Trophoblast cell (in vitro differentiated cells and primary cell): ENCODE data around the gene PIP4K2C.

ENCODE experiments used
- DNase-seq, 2 donors: peaks; one replicate each; pipeline ENCODE4 v3.0.0-alpha.2; 2016
- H2AFZ ChIP-seq: 2 replicates; pipeline ENCODE4 v1.6.1; 2013; ENCODE audit warnings: low read length, moderate library complexity, mild to moderate bottlenecking; ENCODE audit not compliant: insufficient read depth, poor library complexity
- H2AK5ac ChIP-seq: 2 replicates; pipeline ENCODE4 v1.6.1; 2013; ENCODE audit warnings: mild to moderate bottlenecking, low read length
- H2BK120ac ChIP-seq: 2 replicates; pipeline ENCODE4 v1.6.1; 2013; ENCODE audit warnings: low read length, mild to moderate bottlenecking, moderate library complexity; ENCODE audit not compliant: insufficient read depth, poor library complexity
- H2BK12ac ChIP-seq: 2 replicates; pipeline ENCODE4 v1.6.1; 2013; ENCODE audit warnings: mild to moderate bottlenecking, low read length, moderate library complexity
- H2BK5ac ChIP-seq: 2 replicates; pipeline ENCODE4 v1.6.1; 2013; ENCODE audit warnings: low read length, low read depth, moderate library complexity, mild to moderate bottlenecking; ENCODE audit not compliant: poor library complexity
- H3K14ac ChIP-seq: 2 replicates; pipeline ENCODE4 v1.6.1; 2013; ENCODE audit warnings: mild to moderate bottlenecking, low read length
- H3K18ac ChIP-seq: 2 replicates; pipeline ENCODE4 v1.6.1; 2013; ENCODE audit warnings: mild to moderate bottlenecking, low read length
- H3K23ac ChIP-seq: 2 replicates; pipeline ENCODE4 v1.6.1; 2013; ENCODE audit warnings: low read length
- H3K27ac ChIP-seq: 2 replicates; pipeline ENCODE4 v1.5.1; 2013; ENCODE audit warnings: low read depth, mild to moderate bottlenecking, inconsistent platforms, low read length, moderate library complexity
- H3K27me3 ChIP-seq: 2 replicates; pipeline ENCODE4 v1.6.1; 2013; ENCODE audit warnings: inconsistent platforms, mild to moderate bottlenecking, low read length, moderate library complexity; ENCODE audit not compliant: insufficient read depth
- H3K36me3 ChIP-seq, 2 experiments: 1 replicate in 1 of 2; 2 replicates in 1 of 2; pipeline ENCODE4 v1.6.1; 2013; ENCODE audit warnings: low read length in 2 of 2, mild to moderate bottlenecking in 2 of 2, moderate library complexity in 1 of 2; ENCODE audit not compliant: insufficient read depth in 2 of 2, control insufficient read depth in 1 of 2
- H3K4ac ChIP-seq: 2 replicates; pipeline ENCODE4 v1.6.1; 2013; ENCODE audit warnings: low read depth, mild to moderate bottlenecking, low read length, moderate library complexity
- H3K4me1 ChIP-seq, 2 experiments: 1 replicate in 1 of 2; 2 replicates in 1 of 2; pipeline ENCODE4 v1.6.1; 2013; ENCODE audit warnings: low read length in 2 of 2, mild to moderate bottlenecking in 2 of 2, moderate library complexity in 1 of 2; ENCODE audit not compliant: insufficient read depth in 2 of 2, control insufficient read depth in 1 of 2
- H3K4me2 ChIP-seq: 2 replicates; pipeline ENCODE4 v1.6.1; 2013; ENCODE audit warnings: inconsistent platforms, mild to moderate bottlenecking, low read length, moderate library complexity
- H3K4me3 ChIP-seq: 2 replicates; pipeline ENCODE4 v1.5.1; 2013; ENCODE audit warnings: mild to moderate bottlenecking, low read depth, low read length, inconsistent platforms
- H3K79me1 ChIP-seq: one replicate; pipeline ENCODE4 v1.6.1; 2013; ENCODE audit warnings: low read length
- H3K79me2 ChIP-seq: 2 replicates; pipeline ENCODE4 v1.6.1; 2013; ENCODE audit warnings: low read length, mild to moderate bottlenecking; ENCODE audit not compliant: control insufficient read depth, insufficient read depth, poor library complexity
- H3K9ac ChIP-seq: 2 replicates; pipeline ENCODE4 v1.6.1; 2013; ENCODE audit warnings: mild to moderate bottlenecking, low read length
- H3K9me3 ChIP-seq: 2 replicates; pipeline ENCODE4 v1.6.1; 2013; ENCODE audit warnings: low read depth, mild to moderate bottlenecking, control low read depth, inconsistent platforms, low read length; ENCODE audit not compliant: insufficient read depth
- H4K12ac ChIP-seq: 2 replicates; pipeline ENCODE4 v1.6.1; 2013; ENCODE audit warnings: low read depth, mild to moderate bottlenecking, low read length, moderate library complexity
- H4K8ac ChIP-seq: 2 replicates; pipeline ENCODE4 v1.6.1; 2013; ENCODE audit warnings: low read depth, mild to moderate bottlenecking, low read length, moderate library complexity
- H4K91ac ChIP-seq: one replicate; pipeline ENCODE4 v1.6.1; 2013; ENCODE audit warnings: low read depth, mild to moderate bottlenecking, low read length, moderate library complexity
- WGBS: extraction: QIAGEN DNeasy Blood & Tissue Kit; methylation state at CpG from one replicate; pipeline ENCODE4 v1.1.7; 2013; ENCODE audit warnings: missing lambda C conversion rate; ENCODE audit not compliant: insufficient read length, insufficient coverage; ENCODE audit errors: extremely low coverage; 5-methylcytosine and 5-hydroxymethylcytosine counted together

PIP4K2C gene

GRCh38 chr12:57605811-57606311 lies 14.9 kb downstream of the PIP4K2C start:
- peaks cover 3% of the 10 kb centered on the region for H3K79me2 ChIP-seq
- WGBS: no CpG with 5 or more reads among the region's 4 CpGs

GRCh38 chr12:57606399-57606798 lies 15.4 kb downstream of the PIP4K2C start:
- H3K23ac ChIP-seq: no peak overlapping the region
- no peak overlapping the region for H3K14ac ChIP-seq
- no peak overlapping the region for H4K8ac ChIP-seq
- H3K27ac ChIP-seq: no peak overlapping the region
- no peak overlapping the region for H3K4me2 ChIP-seq
- H2BK5ac ChIP-seq: no peak overlapping the region
- H3K4me1 ChIP-seq: peaks cover 14 to 22% of the 10 kb centered on the region in 2 experiments
- H2BK120ac ChIP-seq: no peak overlapping the region
- peaks cover 11% of the 10 kb centered on the region for H3K27me3 ChIP-seq
- H3K9me3 ChIP-seq: peaks cover 1% of the 10 kb centered on the region
- no peak overlapping the region for H4K91ac ChIP-seq
- H3K36me3 ChIP-seq: peaks cover 12 to 14% of the 10 kb centered on the region in 2 experiments
- no peak overlapping the region for H3K9ac ChIP-seq
- no peak overlapping the region for H3K4me3 ChIP-seq
- peaks cover 3% of the 10 kb centered on the region for H3K79me2 ChIP-seq
- no peak for DNase-seq
- no peak overlapping the region for H2AFZ ChIP-seq
- no peak overlapping the region for H2BK12ac ChIP-seq
- H4K12ac ChIP-seq: no peak overlapping the region
- no peak overlapping the region for H3K4ac ChIP-seq
- no peak overlapping the region for H2AK5ac ChIP-seq
- H3K79me1 ChIP-seq: peaks cover 12% of the 10 kb centered on the region
- H3K18ac ChIP-seq: no peak overlapping the region
- WGBS: no CpG with 5 or more reads among the region's 2 CpGs

More at GRCh38 chr12:57605811-57606311, 14.9 kb downstream of the PIP4K2C start:
- Histone ChIP-seq H3K4me3 (no peak overlapping the region), H3K79me1 (peaks cover 8% of the 10 kb centered on the region), H2AK5ac (no peak overlapping the region), H3K4me1 (peaks cover 12 to 20% of the 10 kb centered on the region in 2 experiments), H3K27me3 (peaks cover 5% of the 10 kb centered on the region), H4K12ac (no peak overlapping the region), H3K18ac (no peak overlapping the region), H4K91ac (no peak overlapping the region), H3K36me3 (peaks cover 12 to 19% of the 10 kb centered on the region in 2 experiments), H3K9ac (no peak overlapping the region), H2BK120ac (no peak overlapping the region), H3K27ac (no peak overlapping the region), H3K9me3 (peaks cover 1% of the 10 kb centered on the region), H3K23ac (no peak overlapping the region), H4K8ac (no peak overlapping the region), H3K4me2 (peak overlapping the region; percentile 79), H3K14ac (no peak overlapping the region), H2BK5ac (no peak overlapping the region), H3K4ac (no peak overlapping the region), H2AFZ (no peak overlapping the region), H2BK12ac (no peak overlapping the region)
- no peak for DNase-seq

- no peak for DNase-seq
- Histone ChIP-seq H3K27me3 (peaks cover 11% of the 10 kb centered on the region), H3K4me2 (no peak overlapping the region), H2BK12ac (no peak overlapping the region), H3K14ac (no peak overlapping the region), H3K79me2 (peaks cover 3% of the 10 kb centered on the region), H3K9me3 (peaks cover 1% of the 10 kb centered on the region), H2BK120ac (no peak overlapping the region), H3K4me1 (peaks cover 14 to 22% of the 10 kb centered on the region in 2 experiments), H2BK5ac (no peak overlapping the region), H4K91ac (no peak overlapping the region), H3K18ac (no peak overlapping the region), H3K79me1 (peaks cover 13% of the 10 kb centered on the region), H3K36me3 (peaks cover 11% of the 10 kb centered on the region in 2 experiments), H3K23ac (no peak overlapping the region), H2AK5ac (no peak overlapping the region), H4K8ac (no peak overlapping the region), H2AFZ (no peak overlapping the region), H3K4me3 (no peak overlapping the region), H3K4ac (no peak overlapping the region), H4K12ac (no peak overlapping the region), H3K27ac (no peak overlapping the region), H3K9ac (no peak overlapping the region)
- WGBS: no CpG with 5 or more reads among the region's 11 CpGs
These were observed 15.8 kb downstream of the PIP4K2C start for GRCh38 chr12:57606821-57607220.

GRCh38 chr12:57607958-57608663 lies 17.1 kb downstream of the PIP4K2C start:
- Histone ChIP-seq H3K9ac (no peak overlapping the region), H2BK120ac (no peak overlapping the region), H4K91ac (no peak overlapping the region), H3K18ac (no peak overlapping the region), H3K4ac (no peak overlapping the region), H3K79me1 (peaks cover 13% of the 10 kb centered on the region), H2AK5ac (no peak overlapping the region), H4K8ac (no peak overlapping the region), H3K4me1 (peaks cover 14 to 22% of the 10 kb centered on the region in 2 experiments), H3K27ac (no peak overlapping the region), H4K12ac (no peak overlapping the region), H3K14ac (no peak overlapping the region), H3K9me3 (no peaks in the 10 kb centered on the region), H2AFZ (no peak overlapping the region), H3K4me2 (no peak overlapping the region), H3K79me2 (peaks cover 3% of the 10 kb centered on the region), H3K4me3 (no peak overlapping the region), H2BK5ac (no peak overlapping the region), H3K36me3 (peaks cover 0 to 7% of the 10 kb centered on the region in 2 experiments), H3K27me3 (peaks cover 15% of the 10 kb centered on the region), H3K23ac (no peak overlapping the region), H2BK12ac (no peak overlapping the region)
- WGBS: no CpG with 5 or more reads among the region's 12 CpGs
- DNase-seq: no peak
